ENCODE measurements around the gene GPR157.
"Not testable (repeated sequence)": the region's sequence is repeated elsewhere in the genome, so short reads cannot be mapped to it uniquely, and the experiment has no call there.

The GPR157 gene

GRCh38 chr1:9146156-9146555 lies 17.3 kb upstream of the GPR157 start:
- no peak for DNase-seq (ENCODE audit: extremely low read depth in 1 of 2, low read depth in 1 of 2)

GRCh38 chr1:9145714-9146113 lies 16.8 kb upstream of the GPR157 start:
- DNase-seq (ENCODE audit: extremely low read depth in 1 of 2, low read depth in 1 of 2): no peak

DNA sequence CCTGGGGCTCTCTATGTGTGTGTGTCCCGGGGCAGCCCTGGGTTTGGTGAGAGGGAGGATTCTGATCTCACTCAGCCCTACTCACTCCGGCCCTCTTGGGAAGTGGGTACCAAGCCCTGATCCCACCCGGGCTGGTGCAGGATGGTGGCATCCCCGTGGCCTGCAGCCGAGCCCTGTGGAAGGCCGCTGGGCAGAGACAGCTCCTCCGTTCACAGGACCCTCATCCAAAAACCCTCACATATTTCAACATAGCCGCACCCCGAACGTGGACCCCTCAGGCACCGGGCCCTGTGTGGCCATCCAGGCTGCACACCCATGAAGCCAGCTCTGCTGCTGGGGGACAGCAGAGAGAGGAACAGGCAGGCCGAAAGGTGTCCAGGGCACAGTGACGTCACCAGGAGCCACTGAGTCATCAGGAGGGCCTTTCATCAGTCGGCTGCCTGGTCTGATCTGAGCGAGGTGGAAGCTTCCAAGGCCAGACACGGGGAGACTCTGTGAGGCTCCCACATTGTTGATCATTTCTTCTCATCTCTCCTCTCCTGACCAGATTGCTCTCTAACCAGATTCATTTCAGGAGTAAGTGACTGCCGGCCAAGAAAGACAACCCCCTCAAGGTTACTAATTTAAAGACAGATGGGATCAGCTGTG lies 16.2 kb upstream of the GPR157 start:
- no peak for DNase-seq (ENCODE audit: extremely low read depth in 1 of 2, low read depth in 1 of 2)

GRCh38 chr1:9144494-9144893 lies 15.6 kb upstream of the GPR157 start:
- DNase-seq (ENCODE audit: extremely low read depth in 1 of 2, low read depth in 1 of 2): not testable (repeated sequence)

DNA sequence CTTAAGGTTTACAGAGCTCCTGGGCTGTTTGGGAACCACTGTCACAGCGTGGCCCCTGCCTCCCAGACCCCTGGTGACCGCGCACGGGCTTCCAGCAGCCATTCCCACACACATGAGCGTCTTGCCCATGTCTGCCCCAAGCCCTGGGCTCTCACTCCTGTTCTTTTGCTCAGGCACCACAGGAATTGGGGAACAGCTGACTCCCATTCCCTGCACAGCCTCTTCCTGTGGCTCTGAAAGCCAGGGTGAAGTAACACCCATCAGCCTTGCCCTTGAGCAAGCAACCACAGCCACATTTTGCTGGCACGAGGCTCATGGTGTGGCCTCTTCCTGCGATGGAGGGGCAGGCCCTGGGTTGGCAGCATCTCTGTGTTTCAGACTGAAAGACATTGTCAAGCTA lies 14.3 kb upstream of the GPR157 start:
- DNase-seq (ENCODE audit: extremely low read depth in 1 of 2, low read depth in 1 of 2): no peak

DNA sequence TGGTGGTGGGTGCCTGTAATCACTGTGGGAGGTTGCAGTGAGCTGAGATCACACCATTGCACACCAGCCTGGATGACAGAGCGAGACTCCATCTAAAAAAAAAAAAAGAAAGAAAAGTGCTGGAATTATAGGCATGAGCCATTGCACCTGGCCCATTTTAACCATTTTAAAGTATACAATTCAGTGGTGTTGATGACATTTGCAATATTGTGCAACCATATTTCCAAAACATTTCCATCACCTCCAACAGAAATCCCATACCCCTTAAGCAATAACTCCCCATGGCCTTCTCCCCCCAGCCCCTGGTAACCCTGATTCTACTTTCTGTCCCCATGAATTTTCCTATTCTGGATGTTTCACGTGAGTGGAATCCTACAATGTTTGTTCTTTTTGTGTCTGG lies 11.0 kb upstream of the GPR157 start:
- no peak for DNase-seq (ENCODE audit: extremely low read depth in 1 of 2, low read depth in 1 of 2)

DNA sequence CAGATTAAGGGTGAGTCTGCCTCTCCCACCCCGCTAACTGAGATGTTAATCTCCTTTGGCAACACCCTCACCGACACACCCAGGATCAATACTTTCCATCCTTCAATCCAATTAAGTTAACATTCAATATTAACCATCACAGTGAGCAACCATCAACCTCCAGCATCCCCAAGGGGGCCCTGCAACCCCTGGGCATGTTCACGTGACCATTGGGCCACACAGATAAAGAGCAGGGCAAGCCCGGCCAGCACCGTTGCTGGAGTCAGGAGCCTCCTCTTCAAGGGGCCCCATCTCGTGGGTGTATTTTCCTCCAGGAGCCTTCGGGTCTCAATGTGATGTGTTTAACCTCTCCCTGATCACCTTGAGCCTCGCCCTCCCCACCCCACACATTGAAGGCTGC lies 8.0 kb upstream of the GPR157 start:
- DNase-seq (ENCODE audit: extremely low read depth in 1 of 2, low read depth in 1 of 2): no peak

GRCh38 chr1:9135073-9135836 lies 6.4 kb upstream of the GPR157 start:
- DNase-seq (ENCODE audit: extremely low read depth in 1 of 2, low read depth in 1 of 2): no peak

DNA sequence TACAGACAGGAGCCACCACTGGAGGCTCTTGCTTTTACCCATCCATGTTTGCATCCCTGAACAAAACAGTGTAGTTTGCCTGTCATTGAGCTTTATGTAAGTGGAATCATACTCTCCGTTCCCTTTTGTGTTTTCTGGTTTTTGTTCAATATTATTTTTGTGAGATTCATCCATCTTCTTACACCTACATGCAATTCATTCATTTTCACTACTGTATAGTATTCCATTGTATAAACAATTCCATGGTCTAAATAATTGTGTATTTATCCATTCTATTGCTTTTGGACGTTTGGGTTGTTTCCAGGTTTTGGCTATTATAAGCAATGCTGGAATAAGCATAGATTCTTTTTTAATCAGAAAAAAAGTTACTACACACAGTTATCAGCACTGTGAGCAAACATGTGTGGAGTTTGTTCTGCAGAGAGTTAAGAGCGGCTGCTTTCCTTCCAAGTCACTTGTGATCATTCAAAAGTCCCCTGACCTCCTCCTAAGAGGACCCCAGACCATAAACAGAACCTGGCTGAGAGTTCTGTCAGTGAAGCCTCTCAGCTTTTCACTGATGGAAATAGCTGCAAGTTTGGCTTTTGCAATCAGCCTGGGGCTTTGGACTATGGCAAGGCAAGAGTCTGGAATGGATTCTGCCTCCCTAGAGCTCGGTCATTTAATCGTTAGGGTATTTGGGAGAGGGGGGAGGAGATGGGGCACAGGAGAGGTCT lies 5.1 kb upstream of the GPR157 start:
- no peak for DNase-seq (ENCODE audit: extremely low read depth in 1 of 2, low read depth in 1 of 2)

GRCh38 chr1:9129266-9130041 lies 552 bp upstream of the GPR157 start:
- peak; percentile 61 to 78 for DNase-seq (ENCODE audit: extremely low read depth in 1 of 2, low read depth in 1 of 2)

GRCh38 chr1:9128166-9128519 lies 759 bp downstream of the GPR157 start:
- DNase-seq (ENCODE audit: extremely low read depth in 1 of 2, low read depth in 1 of 2): no peak

DNA sequence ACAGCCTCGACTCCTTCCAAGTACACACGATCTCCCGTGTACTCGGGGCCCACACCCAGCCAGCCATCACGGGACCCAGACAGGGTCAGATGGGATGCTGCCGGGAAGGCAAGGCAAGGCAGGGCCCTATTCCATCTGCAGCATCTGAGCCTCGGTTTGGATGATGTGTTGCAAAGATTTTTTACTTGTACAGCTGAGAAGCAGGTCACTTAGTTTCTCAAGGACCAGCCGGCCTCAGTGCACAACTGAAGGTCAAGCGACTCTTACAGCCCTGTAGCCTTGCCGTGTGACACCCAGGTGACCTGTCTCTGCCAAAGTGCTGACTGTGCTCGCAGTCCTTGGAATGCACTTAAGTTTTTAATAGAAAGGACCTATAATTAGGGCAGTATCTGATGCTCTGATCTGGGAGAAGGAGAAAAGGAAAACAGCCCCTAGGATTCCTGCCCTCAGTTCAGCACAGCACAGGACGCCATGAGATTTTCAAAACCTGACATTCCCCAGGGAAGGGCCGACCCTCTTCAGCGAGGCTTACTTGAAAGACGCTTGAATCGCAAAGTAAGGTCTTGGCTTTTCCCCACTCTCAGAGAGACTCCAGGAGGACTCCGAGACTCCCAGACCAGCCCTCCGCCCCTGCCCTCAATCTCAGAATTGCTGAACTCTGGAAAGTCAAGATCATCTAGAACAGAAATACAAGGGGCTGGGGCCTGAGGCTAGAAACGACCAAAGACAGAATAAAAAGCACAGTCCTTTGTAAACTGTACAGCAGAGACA lies 1.3 kb downstream of the GPR157 start:
- DNase-seq (ENCODE audit: extremely low read depth in 1 of 2, low read depth in 1 of 2): no peak

- DNase-seq (ENCODE audit: extremely low read depth in 1 of 2, low read depth in 1 of 2): no peak
These were observed 2.4 kb downstream of the GPR157 start for GRCh38 chr1:9126511-9126910.

- not testable (repeated sequence) for DNase-seq (ENCODE audit: extremely low read depth in 1 of 2, low read depth in 1 of 2)
These were observed 3.1 kb downstream of the GPR157 start for GRCh38 chr1:9125847-9126246.

DNA sequence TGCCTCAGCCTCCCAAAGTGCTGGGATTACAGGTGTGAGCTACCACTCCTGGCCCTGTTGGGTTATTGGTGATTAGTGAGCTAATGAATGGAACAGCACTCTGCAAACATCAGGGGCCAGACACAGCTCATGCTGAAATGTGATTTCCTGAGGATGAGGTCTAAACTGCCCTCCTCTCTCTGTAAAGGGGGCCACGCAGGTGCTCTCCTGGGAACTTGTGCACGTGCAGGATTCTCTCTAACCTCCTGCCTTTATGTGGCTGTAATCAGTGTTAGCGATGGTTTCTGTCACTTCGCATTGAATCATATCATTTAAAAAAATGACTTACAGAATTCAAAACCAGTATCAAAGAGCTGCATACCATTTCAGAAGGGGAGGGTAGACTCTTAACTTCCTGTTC lies 3.6 kb downstream of the GPR157 start:
- DNase-seq (ENCODE audit: extremely low read depth in 1 of 2, low read depth in 1 of 2): no peak

GRCh38 chr1:9124389-9124788 lies 4.5 kb downstream of the GPR157 start:
- DNase-seq (ENCODE audit: extremely low read depth in 1 of 2, low read depth in 1 of 2): not testable (repeated sequence)

DNA sequence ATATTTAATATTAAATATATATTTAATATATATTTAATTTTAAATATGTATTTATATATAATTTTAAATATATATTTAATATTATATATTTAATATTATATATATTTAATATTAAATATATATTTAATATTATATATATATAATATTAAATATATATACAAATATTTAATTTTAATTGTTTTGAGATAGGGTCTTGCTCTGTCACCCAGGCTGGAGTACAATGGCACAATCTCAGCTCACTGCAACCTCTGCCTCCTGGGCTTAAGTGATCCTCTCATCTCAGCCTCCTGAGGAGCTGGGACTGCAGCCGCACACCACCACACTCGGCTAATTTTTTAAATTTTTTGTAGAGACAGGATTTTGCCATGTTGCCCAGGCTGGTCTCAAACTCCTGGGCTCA lies 5.2 kb downstream of the GPR157 start:
- DNase-seq (ENCODE audit: extremely low read depth in 1 of 2, low read depth in 1 of 2): not testable (repeated sequence)

DNA sequence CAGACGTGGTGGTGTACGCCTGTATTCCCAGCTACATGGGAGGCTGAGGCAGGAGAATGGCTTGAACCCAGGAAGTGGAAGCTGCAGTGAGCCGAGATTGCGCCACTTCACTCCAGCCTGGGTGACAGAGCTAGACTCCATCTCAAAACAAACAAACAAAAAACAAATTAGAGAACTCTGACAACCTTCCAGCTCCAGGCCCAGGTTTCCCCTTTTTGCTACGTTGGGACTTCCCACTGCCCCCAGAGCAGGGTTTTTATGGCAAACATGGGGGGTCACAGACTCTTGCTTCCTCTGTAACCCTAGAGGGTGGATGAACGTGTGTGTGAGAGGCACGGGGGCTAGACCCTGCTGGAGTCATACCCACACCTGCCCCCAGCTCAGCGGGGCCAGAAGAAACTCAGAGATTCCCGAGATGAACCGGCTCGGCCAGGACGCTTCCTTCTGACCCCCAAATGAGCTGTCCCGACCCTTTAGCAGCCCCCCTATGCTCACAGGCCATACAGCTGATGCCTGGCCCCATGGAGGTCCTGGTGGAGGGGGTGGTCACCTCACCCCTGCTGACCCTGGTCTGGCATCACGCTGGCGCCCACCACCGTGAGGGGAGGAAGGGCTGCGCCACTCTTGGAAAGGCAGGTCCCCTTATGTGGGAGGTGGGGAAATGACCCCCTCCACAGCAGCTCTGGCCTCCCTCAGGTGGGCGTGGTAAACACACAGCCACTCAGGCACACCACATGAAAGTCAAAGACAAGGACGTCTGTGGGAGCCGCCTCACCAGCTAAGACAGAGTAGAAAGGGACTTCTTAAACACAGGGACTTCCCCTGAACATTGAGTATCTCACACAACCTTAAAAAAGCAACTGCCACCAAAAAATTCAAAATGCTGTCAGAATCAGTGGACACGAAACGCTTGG lies 7.1 kb downstream of the GPR157 start:
- DNase-seq (ENCODE audit: extremely low read depth in 1 of 2, low read depth in 1 of 2): no peak

DNA sequence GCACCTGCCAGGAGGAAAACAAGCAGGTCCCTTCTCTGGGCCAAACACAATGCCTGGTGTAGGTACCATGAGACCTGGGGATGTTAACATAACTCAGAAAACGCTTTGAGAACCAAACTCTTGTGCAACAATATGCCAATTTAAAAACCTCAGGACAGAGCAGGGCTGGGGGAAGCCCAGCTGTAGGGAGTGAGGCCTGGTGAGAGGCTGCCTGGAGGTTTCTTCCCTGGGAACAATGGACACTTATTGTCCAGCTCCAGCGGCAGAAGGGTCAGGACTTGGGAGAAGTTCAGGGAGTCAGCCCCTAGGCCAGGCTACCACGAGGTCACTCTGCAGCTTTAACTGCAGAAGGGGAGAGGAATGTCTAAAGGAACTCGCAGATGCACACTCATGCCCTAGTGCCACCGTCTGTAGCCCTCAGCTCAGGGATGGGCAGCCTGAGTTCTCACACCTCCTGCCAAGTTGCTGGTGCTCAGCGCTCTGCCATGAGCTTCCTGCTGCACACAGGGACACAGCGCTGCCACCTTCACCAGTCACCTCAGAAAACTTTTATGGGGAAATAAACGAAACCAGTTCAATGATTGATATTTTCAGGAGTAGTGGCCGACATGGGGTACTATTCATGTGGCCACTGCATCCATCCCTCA lies 8.5 kb downstream of the GPR157 start:
- no peak for DNase-seq (ENCODE audit: extremely low read depth in 1 of 2, low read depth in 1 of 2)

All from activated CD8-positive, alpha-beta memory T cell treated with anti-CD3 and anti-CD28 coated beads for 1 hour (primary cell).